COR-L47 (cell line): ENCODE measurements around the gene SPDEF.

ENCODE experiments used
- DNase-seq: peaks from one replicate; lab custom pipeline; 2025; lab: John Stamatoyannopoulos, UW

The SPDEF gene

DNA sequence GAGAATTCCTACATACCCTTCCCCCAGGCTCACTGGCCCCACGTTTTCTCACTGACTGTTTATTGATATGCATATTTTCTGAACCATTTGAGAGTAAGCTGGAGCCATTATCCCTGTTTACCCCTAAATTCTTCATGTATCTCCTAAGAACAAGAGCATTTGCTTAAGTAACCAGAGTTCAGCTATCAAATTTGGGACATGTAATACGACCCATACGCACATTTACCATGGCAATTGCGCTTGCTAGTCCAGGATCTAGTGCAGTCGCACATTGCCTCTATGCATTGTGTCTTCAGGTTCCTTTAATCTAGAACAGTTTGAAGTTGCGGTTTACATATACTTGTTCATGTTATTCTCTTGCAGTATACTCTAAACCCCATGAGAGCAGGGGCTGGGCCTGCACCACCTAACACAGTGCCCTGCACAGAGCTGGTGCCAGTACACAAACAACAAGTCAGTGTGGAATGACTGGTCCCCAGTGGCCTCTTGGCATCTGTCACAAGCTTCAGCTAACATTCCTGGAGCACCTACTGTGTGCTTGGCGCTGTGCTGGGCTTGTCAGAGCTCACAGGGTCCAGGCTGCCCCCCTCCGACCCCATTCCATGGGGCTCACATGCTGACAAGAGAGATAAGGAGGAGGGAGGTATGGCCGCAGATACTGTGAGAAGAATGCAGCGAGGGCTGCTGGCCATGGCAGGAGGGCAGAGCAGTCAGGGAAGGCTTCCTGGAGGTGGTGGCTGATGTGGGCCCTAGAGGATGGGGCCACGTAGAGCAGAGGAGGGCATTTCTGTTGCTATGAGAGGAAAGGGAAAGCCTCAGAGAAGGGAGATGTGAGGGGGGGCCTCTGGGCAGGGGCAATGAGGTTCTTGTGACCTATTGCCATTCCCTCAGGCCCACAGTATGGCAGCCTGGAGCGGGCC lies 28.1 kb downstream of the SPDEF start:
- no peak for DNase-seq

- DNase-seq, result peak; percentile 93
These were observed 29.0 kb downstream of the SPDEF start for GRCh38 chr6:34526992-34527728.

GRCh38 chr6:34526241-34526972 lies 29.7 kb downstream of the SPDEF start:
- no peak for DNase-seq

- DNase-seq, result no peak
These were observed 30.5 kb downstream of the SPDEF start for GRCh38 chr6:34525431-34526175.

- no peak for DNase-seq
These were observed 31.2 kb downstream of the SPDEF start for GRCh38 chr6:34524971-34525370.

DNA sequence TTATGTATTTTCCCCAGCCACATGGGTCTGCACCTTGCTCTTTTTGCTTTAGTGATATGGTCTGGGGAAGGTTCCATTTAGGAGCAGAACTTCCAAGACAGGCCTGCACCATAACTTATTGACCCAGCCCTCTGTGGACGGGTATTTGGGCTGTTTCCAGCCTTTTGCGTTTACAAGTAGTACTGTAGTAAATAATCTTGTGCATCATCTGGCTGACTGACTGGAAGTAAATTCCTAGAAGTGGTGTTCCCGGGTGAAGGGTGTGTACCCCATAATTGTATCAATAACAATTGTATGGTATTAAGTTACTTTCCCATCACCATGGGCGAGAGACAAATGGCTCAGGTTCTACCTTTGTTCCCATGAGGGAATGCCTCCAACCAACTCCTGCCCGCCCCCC lies 31.6 kb downstream of the SPDEF start:
- DNase-seq, result no peak

GRCh38 chr6:34523441-34524206 lies 32.5 kb downstream of the SPDEF start:
- DNase-seq, result no peak

- DNase-seq, result no peak
These were observed 33.4 kb downstream of the SPDEF start for GRCh38 chr6:34522761-34523160.

GRCh38 chr6:34521463-34522285 lies 34.5 kb downstream of the SPDEF start:
- DNase-seq, result no peak

- no peak for DNase-seq
These were observed 35.3 kb downstream of the SPDEF start for GRCh38 chr6:34520645-34521462.

GRCh38 chr6:34519971-34520644 lies 36.0 kb downstream of the SPDEF start:
- DNase-seq, result no peak

DNA sequence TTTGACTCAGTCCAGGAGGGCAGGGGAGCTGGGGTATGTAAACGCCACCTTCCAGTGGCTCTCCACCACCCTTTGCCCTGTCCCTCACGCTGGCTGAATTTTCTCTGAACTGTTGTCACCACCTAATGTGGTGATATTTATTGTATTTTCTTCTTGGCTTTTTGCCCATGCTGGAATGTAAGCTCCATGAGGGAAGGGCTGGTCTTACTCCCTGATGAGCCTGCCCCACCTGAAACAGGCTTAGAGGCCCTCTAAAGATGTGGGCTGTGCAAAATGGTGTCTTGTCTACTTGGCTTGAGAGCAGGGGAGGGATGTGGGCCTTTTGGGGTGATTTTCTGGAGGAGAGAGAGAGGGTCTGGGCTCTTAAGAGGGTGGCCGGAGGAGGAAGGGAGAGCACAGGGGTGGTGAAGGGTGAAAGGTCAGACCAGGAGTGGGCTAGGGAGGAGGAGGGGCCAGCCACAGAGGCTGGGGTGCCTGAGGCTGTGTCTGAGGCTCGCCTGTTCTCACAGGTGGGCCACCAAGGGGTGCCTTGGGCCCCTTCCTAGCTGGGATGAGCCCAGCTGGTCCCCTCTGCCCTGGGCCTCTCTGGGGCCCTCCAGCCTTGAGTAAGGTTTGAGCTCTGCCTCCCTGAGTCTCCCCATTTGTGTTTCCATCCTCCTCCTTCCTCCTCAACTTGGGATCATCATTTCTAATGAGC lies 37.3 kb downstream of the SPDEF start:
- no peak for DNase-seq

GRCh38 chr6:34517966-34518365 lies 38.2 kb downstream of the SPDEF start:
- DNase-seq, result no peak

GRCh38 chr6:34517461-34517881 lies 38.7 kb downstream of the SPDEF start:
- no peak for DNase-seq

- no peak for DNase-seq
These were observed 39.5 kb downstream of the SPDEF start for GRCh38 chr6:34516391-34517324.

DNA sequence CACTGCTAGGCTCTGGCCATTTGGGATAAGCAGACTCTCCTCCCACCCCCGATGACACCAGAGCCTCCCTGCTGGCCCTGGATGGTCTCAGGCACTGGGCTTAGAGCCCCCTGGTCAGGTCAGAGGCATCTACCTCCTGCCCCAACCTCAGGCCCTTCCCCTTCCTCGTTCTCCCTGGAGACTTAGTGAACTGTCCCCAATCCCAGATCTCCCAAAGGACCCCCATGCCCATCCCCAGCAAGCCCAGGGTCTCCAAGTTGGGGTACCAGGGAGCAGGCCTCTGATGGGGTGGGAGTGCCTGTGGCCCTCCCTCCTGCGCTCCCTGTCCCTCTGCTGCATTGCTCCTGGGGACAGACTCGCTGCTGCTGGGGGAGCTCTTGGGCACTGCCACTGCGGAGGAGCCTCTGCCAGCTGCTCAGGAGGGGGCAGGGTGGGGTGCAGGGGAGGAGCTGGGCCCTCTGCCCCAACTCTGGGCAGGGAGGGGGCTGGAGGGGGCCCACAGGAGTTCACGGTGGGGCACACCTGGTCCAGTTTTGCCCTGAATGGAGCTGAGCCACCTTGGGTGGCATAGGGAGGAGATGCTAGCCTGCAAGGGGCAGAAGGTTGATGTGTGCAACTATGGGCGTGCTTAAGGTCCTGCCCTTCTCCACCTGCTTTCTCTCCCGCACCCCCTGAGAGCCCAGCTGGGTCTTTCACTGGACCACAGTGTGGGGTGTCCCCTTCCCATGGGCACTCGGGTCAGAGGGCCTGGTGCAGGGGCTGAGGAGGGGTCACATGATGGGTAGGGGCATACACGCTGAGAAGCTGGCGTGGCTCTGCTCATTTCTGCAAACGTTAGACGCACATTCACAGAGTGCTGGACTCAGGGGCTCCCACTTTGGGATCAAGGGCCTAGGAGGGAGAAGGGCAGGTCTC lies 40.4 kb downstream of the SPDEF start:
- no peak for DNase-seq
